Inflammatory macrophage treated with lipopolysaccharide for 1 hour (primary cell): ENCODE results near the gene PBOV1.

ENCODE experiments used
- DNase-seq, 2 donors: peaks; one replicate each; pipeline ENCODE4 v3.0.0-alpha.2; 2020 to 2022

Gene PBOV1

GRCh38 chr6:138204303-138204702 lies 14.0 kb downstream of the PBOV1 start:
- no peak for DNase-seq

DNA sequence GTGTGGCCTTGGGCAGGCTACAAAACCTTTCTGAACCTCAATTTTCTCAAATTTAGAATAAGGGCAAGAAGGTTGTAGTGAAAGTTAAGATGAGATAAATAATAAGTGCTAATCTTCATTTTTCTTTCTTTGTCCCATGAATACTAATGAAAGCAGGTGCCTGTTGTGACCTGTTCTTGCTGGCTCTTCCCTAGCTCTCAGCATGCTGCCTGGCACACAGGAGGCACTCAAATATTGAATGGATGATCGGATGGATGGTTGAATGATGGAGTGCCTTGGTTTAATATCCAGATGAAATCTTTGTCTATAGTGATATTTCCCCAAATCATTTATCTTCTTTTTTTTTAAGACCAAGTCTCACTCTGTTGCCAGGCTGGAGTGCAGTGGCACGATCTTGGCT lies 15.0 kb downstream of the PBOV1 start:
- no peak for DNase-seq

GRCh38 chr6:138201836-138202235 lies 16.5 kb downstream of the PBOV1 start:
- DNase-seq, result no peak

DNA sequence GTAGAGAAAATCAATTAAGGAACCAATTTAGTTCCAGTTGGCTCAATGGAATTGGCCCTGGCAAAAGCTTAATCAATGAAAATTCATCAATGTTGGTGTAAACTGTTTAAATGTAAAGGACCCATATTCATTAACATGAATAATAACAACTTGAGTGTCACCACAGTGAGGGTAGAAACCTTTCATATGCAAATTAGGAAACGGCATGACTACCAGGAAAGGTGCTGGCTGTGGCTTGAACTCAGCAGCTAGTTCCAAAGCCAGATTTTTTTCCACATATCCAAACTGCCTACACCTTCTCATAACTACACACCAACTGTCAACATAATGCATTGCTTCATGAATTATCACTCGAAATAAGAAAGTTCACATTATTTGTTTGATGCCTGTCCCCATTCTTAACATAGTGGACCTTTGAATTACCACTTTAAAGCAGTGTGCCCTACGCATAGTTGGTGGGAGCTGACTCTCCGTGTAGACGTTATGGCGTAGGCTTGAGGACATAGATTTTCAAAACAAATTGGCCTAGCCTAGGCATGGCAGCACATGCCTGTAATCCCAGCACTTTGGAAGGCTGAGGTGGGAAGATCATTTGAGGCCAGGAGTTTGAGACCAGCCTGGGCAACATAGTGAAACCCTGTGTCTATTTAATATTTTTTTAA lies 19.7 kb downstream of the PBOV1 start:
- DNase-seq, result no peak

- DNase-seq, result no peak
Observed at GRCh38 chr6:138197570-138197969, 20.7 kb downstream of the PBOV1 start.

- no peak for DNase-seq
Observed at GRCh38 chr6:138196122-138196738, 22.1 kb downstream of the PBOV1 start.

DNA sequence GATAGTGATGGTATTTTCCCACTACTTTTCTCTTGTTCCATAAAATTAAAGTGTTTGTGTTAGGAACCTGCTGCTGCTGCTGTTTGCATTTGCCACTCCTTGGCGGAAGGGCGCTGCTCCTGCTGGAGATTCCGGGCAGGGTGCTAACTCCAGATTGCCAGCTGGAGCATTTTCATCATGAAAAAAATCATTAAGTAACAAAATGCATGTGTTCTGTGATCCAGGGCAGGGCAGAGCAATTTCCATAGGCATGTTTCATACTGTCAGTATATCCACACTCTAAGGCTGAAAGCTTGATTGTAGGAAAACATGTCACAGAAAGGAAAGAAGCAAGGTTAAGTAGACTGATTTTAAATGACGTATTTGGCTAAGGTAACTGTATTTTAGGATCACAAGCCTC lies 24.0 kb downstream of the PBOV1 start:
- no peak for DNase-seq

- DNase-seq, result no peak
Observed at GRCh38 chr6:138188278-138188941, 29.9 kb downstream of the PBOV1 start.

DNA sequence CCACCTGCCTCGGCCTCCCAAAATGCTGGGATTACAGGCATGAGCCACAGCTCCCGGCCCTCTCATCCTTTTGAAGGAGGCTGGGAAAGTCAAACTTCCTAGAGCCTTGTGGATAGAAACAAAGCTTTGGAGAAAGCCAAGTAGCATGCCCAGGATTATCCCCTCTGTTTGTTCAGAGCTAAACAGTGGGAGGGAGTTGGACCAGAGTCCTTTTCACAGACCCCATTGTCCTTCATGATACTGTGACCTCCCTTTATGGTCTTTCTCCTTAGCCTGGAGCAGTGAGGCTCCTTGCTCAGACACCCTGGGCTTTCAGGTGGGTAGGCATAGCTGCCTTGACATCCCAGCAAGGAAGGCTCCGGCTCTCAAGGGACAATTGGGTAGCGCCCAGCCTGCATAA lies 31.1 kb downstream of the PBOV1 start:
- no peak for DNase-seq

GRCh38 chr6:138184230-138184629 lies 34.1 kb downstream of the PBOV1 start:
- no peak for DNase-seq

GRCh38 chr6:138183790-138184134 lies 34.5 kb downstream of the PBOV1 start:
- DNase-seq, result no peak

GRCh38 chr6:138182939-138183789 lies 35.1 kb downstream of the PBOV1 start:
- no peak for DNase-seq

DNA sequence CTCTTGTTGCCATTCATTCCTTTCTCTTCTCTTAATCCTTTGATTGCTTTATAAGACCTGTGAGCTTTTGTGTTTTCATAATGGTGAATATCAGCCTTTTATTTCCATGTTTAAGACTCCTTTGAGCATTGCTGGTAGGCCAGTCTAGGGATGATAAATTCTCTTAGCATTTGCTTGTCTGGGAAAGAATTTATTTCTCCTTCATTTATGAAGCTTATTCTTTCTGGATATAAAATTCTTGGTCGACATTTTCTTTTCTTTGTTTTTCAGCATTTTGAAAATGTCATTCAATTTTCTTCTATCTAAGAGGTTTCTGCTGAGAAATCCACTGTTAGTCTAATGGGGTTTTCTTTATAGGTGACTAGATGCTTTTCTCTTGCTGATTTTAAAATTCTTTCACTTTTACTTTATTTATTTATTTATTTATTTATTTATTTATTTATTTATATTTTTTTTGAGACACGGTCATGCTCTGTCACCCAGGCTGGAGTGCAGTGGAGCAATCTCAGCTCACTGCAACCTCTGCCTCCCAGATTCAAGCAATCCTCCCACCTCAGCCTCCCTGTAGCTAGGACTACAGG lies 41.5 kb downstream of the PBOV1 start:
- DNase-seq, result no peak

GRCh38 chr6:138175596-138175995 lies 42.7 kb downstream of the PBOV1 start:
- DNase-seq, result no peak
